HS-5 (cell line): Measurements from ENCODE around the gene FKBP5.
"Not testable (repeated sequence)": the region's sequence is repeated elsewhere in the genome, so short reads cannot be mapped to it uniquely, and the experiment has no call there.

Experiments
- DNase-seq: peaks from one replicate; pipeline ENCODE4 v3.0.0-alpha.2; 2012; ENCODE audit warnings: low read depth

The FKBP5 gene

DNA sequence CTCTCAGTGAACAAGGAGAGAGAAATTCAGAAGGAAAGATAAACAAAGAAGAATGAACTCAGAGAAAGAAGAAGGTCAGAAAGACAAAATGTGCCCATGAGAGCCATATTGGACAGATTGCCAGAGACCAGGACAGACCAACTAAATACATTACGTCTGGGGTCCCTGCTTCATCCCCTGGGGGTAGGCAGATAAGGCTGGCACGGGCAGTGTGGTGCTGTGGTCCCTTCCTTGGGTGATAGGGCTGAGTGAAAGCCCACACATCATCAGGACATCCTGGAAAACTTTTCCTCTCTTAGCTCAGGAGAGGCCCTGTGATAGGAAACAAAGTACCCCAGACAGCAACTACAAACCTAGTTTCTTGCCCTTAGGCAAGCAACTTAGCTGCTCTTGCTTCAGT lies 34.9 kb upstream of the FKBP5 start:
- DNase-seq = no peak

DNA sequence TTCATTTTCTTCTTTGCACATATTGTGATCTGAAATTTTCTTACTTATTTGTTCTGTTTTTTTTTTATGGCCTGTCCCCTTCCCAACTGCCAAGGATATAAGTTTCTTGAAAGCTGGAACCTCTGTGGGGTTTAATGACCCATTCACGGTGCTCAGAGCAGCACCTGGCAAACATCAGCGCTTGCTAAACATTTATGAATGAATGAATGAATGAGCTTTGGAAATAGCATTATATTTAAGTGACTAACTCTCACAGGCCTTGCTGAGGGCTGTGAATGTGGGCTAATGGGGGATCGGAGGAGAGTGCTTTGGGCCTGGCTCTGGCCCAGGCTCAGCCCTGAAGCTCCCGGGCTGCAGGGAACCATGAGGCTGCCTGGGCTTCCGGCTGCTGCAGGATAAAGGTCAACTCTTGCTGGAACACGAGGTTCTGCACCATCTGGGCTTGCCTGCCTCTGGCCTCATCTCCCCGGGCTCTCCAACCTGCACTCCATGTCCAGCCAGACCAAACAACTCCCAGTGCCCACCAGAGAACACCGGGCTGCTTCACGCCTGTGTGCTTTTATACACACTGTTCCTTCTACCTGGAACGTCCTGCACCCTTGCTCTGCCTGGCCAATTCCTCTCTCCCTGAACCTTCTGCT lies 33.5 kb upstream of the FKBP5 start:
- DNase-seq = no peak

DNA sequence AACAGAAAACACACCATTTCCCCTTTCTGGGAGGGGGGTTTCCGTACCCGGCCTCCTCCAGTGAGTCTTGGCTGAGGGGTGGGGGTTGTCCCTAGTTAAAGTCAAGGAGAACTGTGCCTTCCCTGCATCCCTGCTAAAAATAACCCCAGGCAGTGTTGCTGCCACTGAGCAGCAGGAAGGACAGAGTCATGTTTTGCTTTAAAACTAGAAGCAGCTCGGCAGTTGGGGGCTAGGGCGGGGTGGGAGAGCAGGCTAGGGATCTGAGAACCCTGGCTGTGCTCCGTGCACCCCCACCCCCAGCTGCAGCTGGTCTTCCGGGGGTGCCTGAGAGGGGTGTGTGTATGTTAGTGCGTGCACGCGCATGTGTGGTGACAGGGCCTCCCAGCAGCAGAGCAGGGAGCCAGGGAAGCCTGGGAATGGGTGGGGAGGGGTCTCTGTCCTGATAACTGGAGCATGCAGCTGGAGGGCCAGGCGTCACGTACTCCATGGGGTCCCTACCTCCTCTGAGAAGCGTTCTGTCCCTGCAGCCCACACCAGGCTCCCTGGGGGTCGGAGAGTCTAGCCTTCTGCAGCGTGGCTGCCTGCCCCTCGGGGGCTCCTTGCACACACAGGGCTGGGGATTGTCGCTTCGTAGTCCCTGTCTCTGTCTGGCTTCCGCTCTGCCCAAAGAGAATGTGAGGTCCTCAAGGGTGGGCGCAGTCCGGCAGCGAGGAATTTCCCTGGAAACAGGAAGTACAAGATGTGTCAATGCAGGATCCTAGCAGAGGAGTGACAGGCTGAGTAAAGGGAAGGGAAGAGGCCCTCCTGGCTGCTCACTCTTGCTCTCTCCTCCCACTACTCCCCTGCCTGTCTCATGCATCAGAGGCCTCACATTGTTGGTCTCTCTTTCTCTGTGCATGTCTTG lies 31.4 kb upstream of the FKBP5 start:
- no peak for DNase-seq

GRCh38 chr6:35719404-35719829 lies 30.7 kb upstream of the FKBP5 start:
- DNase-seq = no peak

DNA sequence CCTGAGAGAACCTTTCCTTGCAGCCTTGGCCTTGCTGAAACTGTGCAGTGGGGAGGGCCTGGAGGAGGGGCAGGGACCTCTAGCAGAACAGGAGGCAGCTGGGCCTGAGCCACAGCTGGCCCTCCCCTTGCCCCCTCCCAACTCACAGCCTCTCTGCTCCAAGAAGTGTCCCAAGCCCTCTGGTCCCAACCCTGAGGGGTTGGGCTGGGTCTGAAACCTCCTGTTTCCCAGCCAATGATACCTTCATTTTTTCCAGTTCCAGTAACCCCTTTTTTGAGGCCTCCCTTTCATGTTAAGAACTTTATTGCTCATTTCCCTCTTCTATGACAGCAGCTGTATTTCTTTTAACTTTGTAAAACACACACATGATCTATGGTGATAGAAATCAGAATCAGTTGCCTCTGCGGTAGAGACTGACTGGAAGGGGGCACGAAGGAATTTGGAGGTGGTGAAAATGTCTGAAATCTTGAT lies 30.2 kb upstream of the FKBP5 start:
- no peak for DNase-seq

- no peak for DNase-seq
Observed at GRCh38 chr6:35718375-35718736, 29.6 kb upstream of the FKBP5 start.

DNA sequence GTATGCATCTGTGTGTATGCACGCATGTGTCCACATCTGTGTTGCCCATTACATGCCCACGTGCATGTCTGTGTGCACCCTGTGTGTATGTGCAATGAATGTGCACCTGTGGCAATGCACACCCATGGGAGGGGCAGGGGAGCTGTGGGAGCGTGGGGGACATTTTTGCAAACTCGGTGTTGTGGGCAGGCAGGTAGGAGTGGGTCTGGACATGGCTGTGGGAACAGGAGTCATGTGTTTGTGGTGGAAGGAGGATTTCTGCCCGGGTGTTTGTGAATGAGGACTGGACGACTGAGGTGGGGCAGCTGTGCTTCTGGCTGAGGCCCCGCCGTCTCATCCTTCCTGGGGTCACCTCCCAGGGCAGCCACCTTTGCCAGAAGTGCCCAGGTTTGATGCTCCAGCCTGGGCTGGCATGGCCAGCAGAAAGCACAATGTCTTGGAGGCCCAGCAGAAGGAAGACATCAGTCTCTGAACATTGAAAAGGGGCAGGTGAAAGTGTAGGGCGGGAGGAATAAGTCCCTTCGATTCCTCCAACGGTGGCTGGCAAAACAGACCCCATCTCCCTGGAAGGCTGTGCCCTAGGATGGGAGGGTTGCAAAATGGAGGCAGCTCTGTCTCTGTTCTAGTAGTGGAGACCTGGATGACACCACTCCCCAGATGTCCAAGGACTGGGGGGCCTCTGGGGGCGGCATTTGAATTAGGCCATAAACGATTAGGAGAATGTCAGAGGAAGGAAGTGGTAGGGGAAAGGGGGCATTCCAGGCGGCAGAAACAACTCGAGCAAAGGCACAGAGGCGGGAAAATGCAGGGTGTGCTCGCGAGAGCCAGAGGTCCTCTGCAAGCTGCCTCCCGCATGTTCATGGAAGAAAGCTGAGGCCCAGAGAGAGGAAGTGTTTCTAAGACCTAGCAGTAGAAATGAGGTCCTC lies 29.0 kb upstream of the FKBP5 start:
- no peak for DNase-seq

DNA sequence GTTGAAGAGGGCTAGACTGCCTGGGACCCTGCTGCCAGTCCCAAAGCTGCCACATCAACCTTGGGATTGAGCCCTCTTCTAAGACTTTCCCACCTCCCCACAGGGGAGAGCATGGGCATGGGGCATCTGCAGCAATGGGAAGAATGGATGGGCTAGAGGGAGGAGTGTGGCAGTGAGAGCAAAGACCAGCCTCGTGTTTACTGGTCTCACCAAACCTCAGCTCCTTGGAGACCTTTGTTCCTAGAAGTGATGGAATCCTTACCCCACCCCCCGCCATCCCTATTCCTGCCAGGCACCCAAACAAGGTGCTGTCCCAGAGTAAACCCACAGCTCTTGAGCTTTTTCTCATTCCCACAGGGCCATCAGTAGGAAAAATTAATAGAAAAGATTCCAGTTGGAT lies 28.1 kb upstream of the FKBP5 start:
- no peak for DNase-seq

DNA sequence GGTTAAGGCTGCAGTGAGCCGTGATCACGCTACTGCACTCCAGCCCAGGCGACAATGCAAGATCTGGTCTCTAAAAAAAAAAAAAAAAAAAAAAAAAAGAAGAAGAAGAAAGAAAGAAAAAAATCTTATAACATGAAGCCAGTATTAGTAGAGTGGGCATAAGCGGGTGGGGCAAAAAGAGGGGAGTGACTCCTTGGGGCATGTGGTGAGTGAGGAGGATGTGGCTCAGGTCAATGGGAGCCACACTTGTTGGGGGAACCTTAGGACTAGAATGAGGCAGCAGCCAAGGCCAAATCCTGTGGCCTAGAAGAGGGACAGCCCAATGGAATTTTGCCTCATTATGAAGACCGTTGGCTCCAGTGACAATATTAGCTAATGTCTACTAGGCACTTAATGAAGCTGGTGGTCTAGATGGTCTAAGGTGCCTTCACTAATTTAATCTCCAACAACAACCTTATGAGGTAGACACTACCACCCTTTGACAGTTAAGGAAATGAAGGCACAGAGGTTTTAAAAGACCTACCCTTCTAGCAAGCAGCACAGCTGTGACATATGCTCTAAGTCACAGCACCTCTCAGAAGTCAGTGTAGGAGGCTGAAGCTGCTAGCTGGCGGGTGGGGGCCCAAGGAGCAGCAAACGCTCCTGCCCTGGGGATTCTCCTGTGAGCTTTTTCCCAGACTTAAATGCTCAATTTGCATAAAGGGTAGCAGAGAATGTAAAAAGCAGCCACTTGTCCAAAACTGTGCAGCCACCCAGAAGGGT lies 24.5 kb upstream of the FKBP5 start:
- DNase-seq = no peak

- no peak for DNase-seq
Observed at GRCh38 chr6:35711731-35712130, 23.0 kb upstream of the FKBP5 start.

DNA sequence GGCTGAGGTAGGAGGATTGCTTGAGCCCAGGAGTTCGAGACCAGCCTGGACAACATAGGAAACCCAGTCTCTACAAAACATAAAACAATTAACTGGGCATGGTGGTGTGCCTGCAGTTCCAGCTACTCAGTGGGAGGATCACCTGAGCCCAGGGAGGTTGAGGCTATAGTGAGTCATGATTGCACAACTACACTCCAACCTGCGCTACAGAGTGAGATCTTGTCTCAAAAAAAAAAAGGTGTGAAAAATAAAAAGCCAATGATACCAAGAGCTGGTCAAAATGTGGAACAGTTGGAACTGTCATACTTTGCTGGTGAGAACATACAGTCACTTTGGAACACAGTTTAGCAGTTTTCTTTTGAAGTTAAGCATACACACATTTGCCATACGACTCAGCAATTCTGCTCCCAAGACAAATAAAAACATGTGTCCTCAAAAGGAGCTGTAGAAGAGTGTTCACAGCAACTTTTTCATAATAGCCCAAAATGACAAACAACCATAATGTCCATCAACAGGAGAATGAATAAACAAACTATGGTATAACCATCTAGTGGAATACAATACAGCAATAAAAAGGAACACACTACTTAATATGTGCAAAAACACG lies 21.6 kb upstream of the FKBP5 start:
- no peak for DNase-seq

DNA sequence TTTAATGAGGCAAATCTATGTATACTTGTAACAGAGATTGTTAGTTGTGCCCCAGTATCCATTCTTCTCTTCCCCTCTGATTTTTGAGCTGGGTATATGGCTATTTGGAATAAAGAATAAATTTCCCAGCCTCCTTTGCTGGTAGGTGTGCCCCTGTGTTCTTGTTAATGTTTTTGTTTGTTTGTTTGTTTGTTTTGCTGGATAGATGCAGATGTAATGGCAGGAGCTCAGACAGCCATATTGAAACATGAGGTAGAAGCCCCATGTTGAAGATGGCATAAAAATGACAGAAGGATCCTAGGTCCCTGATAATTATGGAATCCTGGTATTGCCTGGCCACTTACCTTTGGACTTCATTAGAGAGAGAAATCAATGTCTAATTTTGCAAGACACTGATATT lies 19.9 kb upstream of the FKBP5 start:
- DNase-seq = no peak

GRCh38 chr6:35707714-35708407 lies 19.1 kb upstream of the FKBP5 start:
- no peak for DNase-seq

GRCh38 chr6:35706468-35706867 lies 17.8 kb upstream of the FKBP5 start:
- no peak for DNase-seq

GRCh38 chr6:35703554-35703953 lies 14.8 kb upstream of the FKBP5 start:
- no peak for DNase-seq

DNA sequence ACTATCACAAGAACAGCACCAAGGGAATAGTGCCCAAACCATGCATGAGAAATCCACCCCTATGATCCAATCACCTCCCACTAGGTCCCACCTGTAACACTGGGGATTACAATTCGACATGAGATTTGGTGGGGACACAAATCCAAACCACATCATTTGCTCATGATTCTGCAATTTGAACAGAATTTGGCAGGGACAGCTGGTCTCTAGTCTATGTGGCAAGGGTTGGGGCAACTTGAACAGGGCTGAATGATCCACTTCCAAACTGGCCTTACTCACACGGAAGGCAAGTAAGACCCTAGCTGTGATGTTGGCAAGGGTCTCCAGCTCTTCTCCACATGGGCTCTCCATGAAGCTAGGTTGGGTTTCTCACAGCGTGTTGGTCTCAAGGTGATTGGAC lies 10.1 kb upstream of the FKBP5 start:
- no peak for DNase-seq

DNA sequence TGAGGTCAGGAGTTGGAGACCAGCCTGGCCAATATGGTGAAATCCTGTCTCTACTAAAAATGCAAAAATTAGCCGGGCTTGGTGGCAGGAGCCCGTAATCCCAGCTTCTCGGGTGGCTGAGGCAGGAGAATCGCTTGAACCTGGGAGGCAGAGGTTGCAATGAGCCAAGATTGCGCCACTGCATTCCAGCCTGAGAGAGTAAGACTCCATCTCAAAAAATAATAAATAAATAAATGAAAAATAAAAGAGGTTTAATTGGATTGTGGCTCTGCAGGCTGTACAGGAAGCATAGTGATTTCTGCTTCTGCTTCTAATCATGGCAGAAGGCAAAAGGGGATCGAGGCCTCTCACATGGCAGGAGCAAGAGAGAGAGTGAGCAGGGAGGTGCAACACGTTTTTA lies 9.7 kb upstream of the FKBP5 start:
- DNase-seq = not testable (repeated sequence)

DNA sequence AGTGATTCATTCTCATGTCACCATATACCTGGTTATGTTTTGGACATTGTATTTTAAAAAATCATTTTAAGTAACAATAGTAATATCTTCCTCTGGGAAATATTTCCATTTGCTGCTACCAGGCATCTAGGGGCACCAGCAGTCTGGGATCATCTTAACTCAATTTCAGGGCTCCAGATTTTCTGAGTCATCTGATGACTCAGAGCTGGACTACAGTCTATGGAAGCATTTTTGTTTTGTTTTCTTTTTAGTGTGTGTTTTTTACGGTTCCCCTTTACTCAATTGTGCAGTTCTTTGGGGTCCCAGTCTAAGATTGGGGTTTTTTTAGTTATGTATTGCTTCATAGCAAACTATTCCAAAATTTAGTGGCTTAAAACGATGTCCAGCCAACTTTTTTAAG lies 5.7 kb upstream of the FKBP5 start:
- no peak for DNase-seq

- DNase-seq = no peak
Observed at GRCh38 chr6:35691027-35691824, 2.5 kb upstream of the FKBP5 start.

DNA sequence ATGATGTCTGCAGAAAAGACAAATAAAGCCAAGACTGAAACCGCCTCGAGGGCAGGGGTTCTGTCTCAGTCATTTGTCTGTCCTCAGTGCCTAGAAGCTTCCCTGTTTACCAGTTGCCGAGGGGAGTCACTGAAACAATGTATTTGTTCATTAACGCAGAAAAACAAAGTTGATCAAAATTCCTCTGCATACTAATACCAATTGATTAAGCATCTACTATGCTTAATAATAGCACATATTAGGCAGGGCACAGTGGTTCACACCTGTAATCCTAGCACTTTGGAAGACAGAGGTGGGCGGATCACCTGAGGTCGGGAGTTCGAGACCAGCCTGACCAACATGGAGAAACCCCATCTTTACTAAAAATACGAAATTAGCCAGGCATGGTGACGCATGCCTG lies 1.8 kb upstream of the FKBP5 start:
- DNase-seq = no peak
